ENCODE results near the gene WDPCP.
"Not testable (repeated sequence)": the region's sequence is repeated elsewhere in the genome, so short reads cannot be mapped to it uniquely, and the experiment has no call there.

Gene WDPCP

GRCh38 chr2:63444565-63445288, 143.6 kb downstream of the WDPCP start:
- DNase-seq: peak in 1 of 5 donors; percentile 1

- no peak for DNase-seq
Measured at GRCh38 chr2:63440612-63441011, 147.7 kb downstream of the WDPCP start.

GRCh38 chr2:63438181-63438580, 150.1 kb downstream of the WDPCP start:
- DNase-seq: no peak

GRCh38 chr2:63436488-63436887, 151.8 kb downstream of the WDPCP start:
- no peak for DNase-seq

- DNase-seq: no peak
Measured at GRCh38 chr2:63435070-63435469, 153.2 kb downstream of the WDPCP start.

- DNase-seq: no peak
Measured at GRCh38 chr2:63434024-63435001, 154.0 kb downstream of the WDPCP start.

GRCh38 chr2:63432373-63432772, 155.9 kb downstream of the WDPCP start:
- DNase-seq: no peak

GRCh38 chr2:63425606-63426005, 162.7 kb downstream of the WDPCP start:
- DNase-seq: no peak

- DNase-seq: no peak
Measured at GRCh38 chr2:63425079-63425416, 163.2 kb downstream of the WDPCP start.

- peak in 1 of 5 donors; percentile 57 for DNase-seq
Measured at GRCh38 chr2:63424329-63425078, 163.8 kb downstream of the WDPCP start.

GRCh38 chr2:63422556-63422955, 165.7 kb downstream of the WDPCP start:
- DNase-seq: no peak

GRCh38 chr2:63408530-63408929, 179.7 kb downstream of the WDPCP start:
- no peak for DNase-seq

GRCh38 chr2:63406641-63407040, 181.6 kb downstream of the WDPCP start:
- DNase-seq: no peak

- no peak for DNase-seq
Measured at GRCh38 chr2:63403820-63404219, 184.5 kb downstream of the WDPCP start.

GRCh38 chr2:63402889-63403288, 185.4 kb downstream of the WDPCP start:
- not testable (repeated sequence) for DNase-seq

- DNase-seq: no peak
Measured at GRCh38 chr2:63399156-63399555, 189.1 kb downstream of the WDPCP start.

- no peak for DNase-seq
Measured at GRCh38 chr2:63379451-63379850, 208.8 kb downstream of the WDPCP start.

- no peak for DNase-seq
Measured at GRCh38 chr2:63378589-63378988, 209.7 kb downstream of the WDPCP start.

GRCh38 chr2:63374341-63374740, 213.9 kb downstream of the WDPCP start:
- no peak for DNase-seq

- DNase-seq: no peak
Measured at GRCh38 chr2:63372549-63372948, 215.7 kb downstream of the WDPCP start.

GRCh38 chr2:63369146-63369545, 219.1 kb downstream of the WDPCP start:
- DNase-seq: no peak

GRCh38 chr2:63364866-63365265, 223.4 kb downstream of the WDPCP start:
- no peak for DNase-seq

GRCh38 chr2:63357722-63358121, 230.6 kb downstream of the WDPCP start:
- not testable (repeated sequence) for DNase-seq
